HepG2 (cell line): ENCODE results near the gene VSTM4.

Experiments used
- ARNT2 ChIP-seq: sonication (generic); formaldehyde crosslinking; IDR thresholded peaks from 2 replicates; pipeline ENCODE4 v1.8.0; 2022; ENCODE audit warnings: mild to moderate bottlenecking, low read depth, missing genetic modification reagents, moderate library complexity
- ATF2 ChIP-seq: sonication (generic); formaldehyde crosslinking; IDR thresholded peaks from 2 replicates; pipeline ENCODE4 v1.4.0; 2020; ENCODE audit warnings: missing genetic modification reagents
- CREB1 ChIP-seq, 2 experiments: fragments of 450-650 bp in 1 of 2; IDR thresholded peaks; 2 replicates each; pipeline ENCODE4 v1.6.1; 2016 to 2017; ENCODE audit warnings: control low read depth in 1 of 2, mild to moderate bottlenecking in 1 of 2, missing compliant biosample characterization in 1 of 2, missing genetic modification characterization in 1 of 2
- CTCF ChIP-seq: sonication (generic); formaldehyde crosslinking; IDR thresholded peaks from 2 replicates; pipeline ENCODE4 v1.5.0; 2020; ENCODE audit warnings: mild to moderate bottlenecking, missing genetic modification reagents, moderate library complexity
- GABPB1 ChIP-seq: IDR thresholded peaks from 2 replicates; pipeline ENCODE4 v1.6.1; 2016; ENCODE audit warnings: mild to moderate bottlenecking, missing genetic modification reagents, moderate library complexity, missing compliant biosample characterization
- GATA4 ChIP-seq: sonication (generic); IDR thresholded peaks from 2 replicates; pipeline ENCODE4 v1.6.1; 2016; ENCODE audit warnings: antibody characterized with exemption, low read depth, borderline replicate concordance
- NFRKB ChIP-seq: fragments of 450-650 bp; IDR thresholded peaks from 2 replicates; pipeline ENCODE4 v1.6.1; 2017
- ZNF274 ChIP-seq: sonication (generic); formaldehyde crosslinking; IDR thresholded peaks from 2 replicates; pipeline ENCODE4 v1.5.1; 2020; ENCODE audit warnings: mild to moderate bottlenecking, missing genetic modification reagents
- ZNF709 ChIP-seq: sonication (generic); formaldehyde crosslinking; IDR thresholded peaks from 2 replicates; pipeline ENCODE4 v1.5.0; 2020; ENCODE audit warnings: mild to moderate bottlenecking, missing genetic modification reagents

DNA sequence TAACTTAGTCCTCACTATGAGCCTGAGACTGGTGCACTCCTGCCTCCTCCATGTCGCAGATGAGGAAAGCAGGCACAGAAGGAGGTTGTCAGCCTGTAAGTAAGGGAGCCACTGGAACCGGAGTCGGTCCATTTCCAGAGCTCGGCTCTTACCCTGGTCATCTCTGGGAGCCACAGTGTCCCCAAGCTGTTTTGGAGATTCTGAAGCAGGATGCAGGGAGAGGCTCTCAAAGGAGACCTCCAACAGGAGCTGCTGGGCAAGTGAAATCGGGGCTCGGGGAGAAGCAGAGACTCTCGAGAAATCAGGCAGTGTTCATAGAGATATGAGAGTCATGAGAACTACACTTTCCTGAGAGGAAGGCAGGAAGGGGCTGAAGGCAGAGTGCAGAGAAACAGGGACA is 39.0 kb downstream of the VSTM4 start:
- TF ChIP-seq ATF2 (CRISPR knock-in tag) (no peak), GABPB1 (CRISPR knock-in tag) (no peak), CREB1 (IDR thresholded peaks at IDR 0.05) (no peak), CREB1 (CRISPR knock-in tag; IDR thresholded peaks at IDR 0.05) (no peak), ZNF709 (no peak), ARNT2 (CRISPR knock-in tag) (no peak), NFRKB (no peak), CTCF (CRISPR knock-in tag) (no peak), ZNF274 (CRISPR knock-in tag) (no peak), GATA4 (no peak)
